Activated CD8-positive, alpha-beta memory T cell treated with anti-CD3 and anti-CD28 coated beads, Interleukin-2, amount 50 U/mL, for 1 hour (primary cell): ENCODE data around the gene MPRIP.
"Not testable (repeated sequence)": the region's sequence is repeated elsewhere in the genome, so short reads cannot be mapped to it uniquely, and the experiment has no call there.

Source experiments
- DNase-seq: peaks from one replicate; pipeline ENCODE4 v3.0.0-alpha.2; 2020; ENCODE audit errors: extremely low read depth

Gene MPRIP

DNA sequence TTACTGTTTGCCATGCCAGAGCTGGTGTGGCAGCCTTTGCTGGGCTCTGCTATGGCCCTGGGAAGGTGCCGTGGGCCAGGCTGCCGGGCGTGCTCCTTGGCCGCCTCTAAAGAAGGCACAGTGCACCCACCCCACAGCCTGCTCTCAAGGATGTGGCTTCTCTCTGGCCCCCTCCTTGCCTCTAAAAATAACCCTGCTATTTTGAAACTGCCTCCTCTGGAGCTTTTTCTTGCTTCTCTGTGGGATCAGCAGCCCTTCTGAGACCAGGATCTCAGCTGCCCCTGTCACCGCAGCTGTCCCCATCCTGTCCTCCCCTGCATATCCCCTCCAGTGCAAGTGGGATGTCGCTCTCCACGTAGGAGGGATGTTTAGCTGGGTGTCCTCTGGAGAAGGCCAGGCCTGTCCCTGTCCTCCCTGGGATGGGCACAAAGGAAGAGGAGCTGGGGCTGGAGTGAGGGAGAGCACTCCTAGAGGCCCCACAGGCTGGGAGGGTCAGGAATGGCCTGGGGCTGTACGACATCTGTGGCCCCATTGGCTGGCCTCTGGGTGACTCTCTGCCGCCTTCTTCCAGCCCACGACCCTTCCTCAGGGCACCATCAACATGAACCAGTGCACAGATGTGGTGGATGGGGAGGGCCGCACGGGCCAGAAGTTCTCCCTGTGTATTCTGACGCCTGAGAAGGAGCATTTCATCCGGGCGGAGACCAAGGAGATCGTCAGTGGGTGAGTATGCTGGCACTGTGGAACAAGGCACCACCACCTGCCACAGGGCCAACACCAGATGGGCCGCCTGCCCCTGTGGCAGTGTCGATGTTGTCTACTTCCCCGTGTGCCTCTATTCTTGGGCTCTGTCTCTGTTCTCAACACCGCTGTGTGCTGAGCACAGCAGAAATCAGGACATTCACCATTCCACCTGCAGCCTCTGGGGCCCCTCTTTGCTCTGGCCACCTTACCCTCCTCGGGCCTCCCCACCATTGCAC is 84.2 kb downstream of the MPRIP start:
- DNase-seq = no peak

DNA sequence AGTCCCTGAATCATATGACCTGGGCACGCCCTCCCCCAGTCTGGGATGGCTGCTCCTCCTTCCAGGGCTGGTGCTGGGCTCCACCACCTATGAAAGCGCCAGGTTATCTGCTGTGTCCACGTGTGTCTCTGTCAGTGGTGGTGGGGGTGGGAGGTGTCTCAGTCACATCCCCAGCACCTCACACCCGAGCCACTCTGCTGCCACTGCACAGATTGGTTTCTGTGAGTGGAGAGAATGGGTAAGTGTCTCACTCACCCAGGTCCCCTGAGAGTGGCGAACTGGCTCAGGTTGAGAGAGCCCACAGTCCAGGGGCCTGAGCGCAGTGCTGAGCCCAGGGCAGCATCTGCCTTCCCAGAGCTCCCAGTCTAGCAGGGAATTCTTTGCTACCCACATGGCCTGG is 84.9 kb downstream of the MPRIP start:
- no peak for DNase-seq

DNA sequence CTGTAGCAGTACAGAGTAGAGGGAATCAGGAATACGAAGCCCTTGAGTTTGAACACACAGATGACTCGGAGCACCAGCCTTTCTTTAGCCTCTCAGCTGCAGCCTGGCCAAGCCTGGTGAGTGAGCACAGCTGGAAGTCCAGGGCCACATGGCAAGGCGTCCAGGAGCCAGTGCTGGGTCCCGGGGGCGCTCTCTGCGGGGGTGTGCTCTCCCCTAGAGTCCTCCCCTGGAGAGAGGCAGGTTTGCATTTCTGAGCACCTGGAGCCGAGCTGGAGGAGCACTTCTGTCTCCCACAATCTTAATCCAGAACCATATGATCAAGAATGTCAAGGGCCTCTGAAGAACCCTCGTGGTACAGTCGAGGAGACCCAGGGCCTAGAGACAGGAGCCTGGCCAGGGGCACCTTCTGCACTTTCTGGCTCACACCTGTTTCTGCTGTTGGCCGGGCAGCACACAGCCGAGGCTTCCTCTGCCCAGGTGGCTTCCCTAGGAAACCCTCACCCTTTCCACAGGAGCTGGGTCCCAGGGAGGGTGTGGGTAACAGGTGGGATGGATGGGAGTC is 85.6 kb downstream of the MPRIP start:
- DNase-seq = no peak

DNA sequence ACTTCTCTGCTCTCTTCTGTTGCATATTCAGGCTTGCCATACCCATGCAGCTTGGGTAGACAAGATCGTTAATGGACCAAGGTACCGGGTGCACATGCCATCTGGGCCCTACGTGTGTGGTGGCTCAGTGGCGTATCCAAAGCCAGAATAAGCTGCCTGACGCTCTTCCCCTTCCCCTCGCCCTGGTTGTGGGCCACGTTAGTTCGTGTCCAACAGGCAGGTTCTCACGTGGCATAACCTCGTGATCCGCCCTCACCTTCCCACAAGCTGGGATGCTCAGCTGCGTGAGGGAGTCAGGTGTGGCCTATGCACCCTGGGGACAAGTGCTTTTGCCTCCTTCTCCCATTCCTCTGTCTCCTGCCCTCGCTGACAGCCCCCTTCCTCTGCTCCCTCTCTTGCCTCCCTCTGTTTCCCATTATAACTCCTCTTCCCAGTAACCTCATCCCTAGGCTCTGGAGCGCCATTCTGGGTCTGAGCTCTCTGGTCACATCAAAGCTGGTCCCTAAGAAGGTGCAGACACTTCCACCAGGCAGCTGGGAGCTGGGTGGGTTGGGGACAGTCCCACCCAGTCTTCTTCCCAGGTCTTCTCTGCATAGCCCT is 86.3 kb downstream of the MPRIP start:
- DNase-seq = no peak

DNA sequence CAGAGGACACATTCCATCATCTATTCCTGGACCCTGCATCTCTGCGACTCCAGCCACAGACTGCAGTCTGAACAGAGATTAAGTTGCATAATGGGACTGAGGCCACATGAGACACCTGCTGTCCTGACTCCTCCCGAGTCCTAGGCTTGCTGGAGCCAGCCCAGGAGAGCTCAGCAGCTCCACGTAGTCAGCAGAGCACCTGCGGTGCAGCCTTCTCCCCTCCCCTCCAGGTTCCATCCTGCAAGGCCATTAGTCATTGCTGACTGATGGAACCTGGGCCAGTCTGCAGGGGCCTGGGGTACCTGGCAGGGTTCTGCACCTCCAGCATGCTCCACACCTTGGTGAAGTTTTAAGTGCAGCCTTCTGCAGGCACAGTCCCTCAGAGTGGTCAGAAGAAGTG is 87.2 kb downstream of the MPRIP start:
- no peak for DNase-seq

DNA sequence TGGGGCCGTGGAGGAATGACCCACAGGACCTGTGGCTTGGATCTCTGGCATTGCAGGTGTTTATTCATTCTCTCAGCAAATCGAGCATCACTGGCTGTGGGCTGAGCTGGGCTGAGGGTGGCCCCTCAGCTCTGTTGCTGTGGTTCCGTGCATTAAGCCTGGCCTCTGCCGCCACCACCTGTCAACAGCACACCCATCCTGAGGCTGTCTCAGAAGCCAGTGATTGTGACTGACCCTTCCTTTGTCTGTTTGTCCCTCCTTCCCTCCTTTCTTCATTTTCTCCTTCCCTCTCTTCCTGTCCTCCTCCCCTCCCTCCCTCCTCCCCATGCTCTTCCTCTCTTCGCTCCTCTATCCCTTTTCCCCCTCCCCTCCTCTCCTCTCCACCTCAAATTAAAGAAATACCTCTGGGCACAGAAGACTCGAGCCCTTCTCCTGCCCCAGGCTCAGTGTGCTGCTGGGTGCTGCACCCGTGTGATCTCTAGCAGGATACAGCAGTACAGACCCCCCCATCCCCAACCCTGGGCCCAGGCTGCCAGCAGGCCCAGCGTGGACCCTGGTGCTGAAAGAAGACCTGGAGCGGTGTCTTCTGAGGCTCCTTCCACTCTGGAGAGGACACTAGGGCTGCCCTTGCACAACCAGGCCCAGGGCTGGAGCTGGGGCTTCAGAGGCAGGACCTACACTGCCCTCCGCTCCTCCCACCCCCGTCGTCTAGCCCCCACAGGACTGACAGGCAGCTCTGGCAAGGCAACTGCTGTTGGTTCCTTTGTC is 88.0 kb downstream of the MPRIP start:
- no peak for DNase-seq

DNA sequence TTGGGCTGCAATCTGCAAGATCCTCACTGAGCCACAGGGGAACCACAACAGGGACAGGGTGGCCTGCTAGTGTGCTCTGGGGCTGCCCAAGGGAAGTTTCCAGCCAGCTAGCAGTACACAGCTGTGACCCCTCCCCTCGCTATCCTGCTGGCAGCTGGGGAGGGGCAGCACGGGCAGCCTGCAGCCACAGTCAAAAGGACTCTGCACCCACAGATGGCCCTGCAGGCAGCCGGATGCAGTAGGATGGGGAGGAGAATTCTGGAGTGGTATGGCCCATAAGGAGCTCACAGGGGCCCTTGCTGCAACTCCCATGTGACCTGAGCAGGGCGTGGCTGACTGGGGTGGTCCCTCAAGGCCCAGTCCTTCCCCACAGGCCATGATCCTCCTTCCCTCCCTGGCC is 89.6 kb downstream of the MPRIP start:
- no peak for DNase-seq

DNA sequence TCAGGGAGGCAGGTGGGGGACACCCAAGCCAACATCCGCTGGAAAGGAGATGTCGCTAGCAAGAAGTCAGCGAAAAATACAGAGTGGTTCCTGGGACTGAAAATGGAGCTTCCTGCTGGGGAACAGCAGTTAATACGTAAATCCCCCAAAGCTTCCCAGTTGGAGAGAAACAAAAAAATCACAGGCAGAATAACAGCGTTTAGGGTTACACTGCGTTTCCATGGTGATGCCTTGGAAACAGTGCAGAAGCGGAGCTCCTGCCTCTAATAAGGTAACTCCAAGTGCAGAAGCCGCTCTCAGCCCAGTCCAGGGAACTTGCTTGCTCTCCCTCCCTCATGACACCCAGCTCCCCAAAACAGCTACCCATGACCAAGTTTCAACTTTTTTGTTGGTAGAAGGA is 90.5 kb downstream of the MPRIP start:
- no peak for DNase-seq

DNA sequence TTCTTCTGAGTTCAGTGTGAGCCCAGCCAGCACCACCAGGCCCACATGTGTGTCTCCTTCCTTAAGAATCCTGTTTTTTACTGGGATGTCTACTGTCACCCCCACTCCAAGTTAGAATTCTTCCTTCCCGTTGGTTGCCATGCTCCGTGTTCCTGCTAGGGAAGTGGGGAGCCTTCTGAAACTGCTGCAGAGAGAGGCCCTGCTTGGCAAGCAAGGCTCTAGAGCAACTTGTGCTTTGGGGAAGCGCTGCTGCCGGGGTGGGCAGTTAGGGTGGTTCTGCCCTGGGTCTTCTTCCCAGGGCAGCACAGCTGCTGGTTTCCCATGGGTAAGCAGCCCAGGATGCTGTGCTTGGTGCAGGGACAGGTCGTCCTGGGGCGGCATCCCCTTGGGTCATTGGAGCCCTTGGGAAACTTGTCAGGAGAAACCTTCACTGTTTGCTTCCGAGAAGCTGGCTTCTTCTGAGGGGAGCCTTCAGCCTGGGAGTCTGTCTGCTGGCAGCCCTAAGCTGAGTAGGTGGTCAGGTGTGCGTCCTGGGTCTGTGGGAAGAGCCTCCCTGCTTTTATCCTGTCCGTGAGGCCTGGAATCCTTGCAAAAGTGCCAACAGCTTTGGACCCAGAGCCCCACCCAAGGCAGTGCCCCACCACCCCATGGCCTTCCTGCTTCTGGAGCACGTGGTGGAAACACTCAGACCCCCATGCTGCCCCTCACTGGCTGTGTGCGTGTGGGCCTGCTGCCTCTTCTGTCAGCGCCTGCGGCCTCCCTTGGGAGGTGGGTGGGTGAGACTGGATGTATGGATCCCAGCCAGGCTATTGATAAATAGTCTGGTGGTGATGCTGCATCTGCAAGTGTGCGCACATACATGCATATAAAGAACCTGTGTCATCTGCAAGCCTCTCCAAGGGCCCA is 92.0 kb downstream of the MPRIP start:
- DNase-seq = no peak

DNA sequence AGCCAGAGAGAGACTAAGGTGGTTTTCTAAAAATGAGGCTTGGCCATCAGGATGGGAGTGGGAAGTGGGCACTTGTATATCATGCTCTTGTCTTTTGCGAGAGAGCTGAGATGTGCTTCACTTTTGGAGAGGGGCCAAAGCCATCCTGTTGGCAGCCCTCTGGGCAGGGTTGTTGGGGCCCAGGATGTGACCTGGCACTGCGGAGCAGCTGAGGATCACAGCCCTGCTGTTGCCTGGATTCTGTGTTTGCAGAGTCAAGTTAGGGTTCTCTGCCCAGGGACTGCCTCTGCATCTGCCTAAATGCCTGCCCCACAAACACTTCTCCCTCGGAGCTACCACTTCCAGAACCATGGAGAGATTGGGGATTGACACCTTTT is 92.7 kb downstream of the MPRIP start:
- no peak for DNase-seq

DNA sequence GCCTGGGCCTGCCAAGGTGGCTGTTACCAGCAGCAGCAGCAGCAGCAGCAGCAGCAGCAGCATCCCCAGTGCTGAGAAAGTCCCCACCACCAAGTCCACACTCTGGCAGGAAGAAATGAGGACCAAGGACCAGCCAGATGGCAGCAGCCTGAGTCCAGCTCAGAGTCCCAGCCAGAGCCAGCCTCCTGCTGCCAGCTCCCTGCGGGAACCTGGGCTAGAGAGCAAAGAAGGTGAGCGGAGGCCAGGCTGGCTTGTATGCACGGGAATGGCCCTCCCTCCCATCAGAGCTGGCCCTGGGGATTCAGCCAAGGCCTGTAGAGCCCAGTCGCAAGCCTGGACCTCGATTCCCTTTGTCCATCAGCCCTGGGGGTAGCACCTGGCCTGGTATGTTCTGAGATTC is 94.0 kb downstream of the MPRIP start:
- DNase-seq = not testable (repeated sequence)

DNA sequence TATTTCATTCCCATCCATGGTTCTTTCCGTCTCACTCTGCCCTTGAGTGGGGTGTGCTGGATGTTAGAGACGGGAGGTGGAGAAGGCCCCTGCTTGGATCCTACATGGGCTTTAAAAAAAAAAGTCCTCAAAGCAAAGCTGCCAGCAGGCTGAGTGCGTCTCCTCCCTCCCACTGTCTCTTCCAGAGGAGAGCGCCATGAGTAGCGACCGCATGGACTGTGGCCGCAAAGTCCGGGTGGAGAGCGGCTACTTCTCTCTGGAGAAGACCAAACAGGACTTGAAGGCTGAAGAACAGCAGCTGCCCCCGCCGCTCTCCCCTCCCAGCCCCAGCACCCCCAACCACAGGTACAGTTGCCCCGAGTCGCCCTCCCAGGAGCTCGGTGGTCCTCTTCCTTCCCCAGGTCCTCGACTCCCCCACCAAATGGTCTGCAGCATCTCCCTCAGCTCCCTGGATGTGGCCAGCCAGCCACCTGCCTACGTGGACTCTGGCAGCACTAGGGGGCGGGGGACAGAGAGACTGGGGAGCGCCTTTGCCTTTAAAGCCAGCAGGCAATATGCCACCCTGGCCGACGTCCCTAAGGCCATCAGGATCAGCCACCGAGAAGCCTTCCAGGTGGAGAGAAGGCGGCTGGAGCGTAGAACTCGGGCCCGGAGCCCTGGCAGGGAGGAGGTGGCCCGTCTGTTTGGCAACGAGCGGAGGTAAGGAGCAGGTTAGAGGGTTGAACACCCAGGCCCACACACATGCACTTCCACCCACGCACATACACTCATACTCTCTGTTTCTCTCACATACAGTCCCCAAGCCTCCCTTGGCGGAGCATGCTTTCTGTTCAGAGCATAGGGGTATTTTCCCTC is 95.7 kb downstream of the MPRIP start:
- no peak for DNase-seq

DNA sequence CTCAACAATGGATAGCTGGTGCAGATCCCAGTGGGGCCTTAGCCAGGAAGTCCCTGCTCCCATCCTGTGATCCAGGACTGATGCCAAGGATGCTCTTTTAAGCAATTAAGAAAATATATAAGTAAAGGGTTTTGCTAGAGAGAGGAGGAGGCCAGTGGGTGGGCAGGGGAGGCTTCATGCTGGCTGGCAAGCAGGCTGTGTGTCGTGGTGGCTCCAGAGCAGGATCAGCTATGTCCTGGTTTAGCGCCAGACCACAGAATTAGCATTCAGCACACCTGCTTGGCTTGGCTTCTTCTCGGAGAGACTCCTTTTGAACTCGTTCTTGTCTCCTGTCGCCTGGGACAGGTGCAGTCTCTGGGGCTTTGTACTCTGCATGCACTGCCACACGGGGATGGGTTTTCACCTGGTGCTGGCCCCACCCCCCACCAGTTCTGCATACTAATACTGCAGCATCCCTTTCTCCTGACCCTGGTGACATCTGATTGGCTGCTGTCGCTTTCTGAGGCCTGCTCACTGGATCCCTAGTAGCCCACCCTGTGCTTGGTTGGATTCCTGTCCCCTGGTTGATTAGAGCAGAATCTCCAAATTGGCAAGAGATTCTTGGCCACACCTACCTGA is 97.8 kb downstream of the MPRIP start:
- DNase-seq = no peak

DNA sequence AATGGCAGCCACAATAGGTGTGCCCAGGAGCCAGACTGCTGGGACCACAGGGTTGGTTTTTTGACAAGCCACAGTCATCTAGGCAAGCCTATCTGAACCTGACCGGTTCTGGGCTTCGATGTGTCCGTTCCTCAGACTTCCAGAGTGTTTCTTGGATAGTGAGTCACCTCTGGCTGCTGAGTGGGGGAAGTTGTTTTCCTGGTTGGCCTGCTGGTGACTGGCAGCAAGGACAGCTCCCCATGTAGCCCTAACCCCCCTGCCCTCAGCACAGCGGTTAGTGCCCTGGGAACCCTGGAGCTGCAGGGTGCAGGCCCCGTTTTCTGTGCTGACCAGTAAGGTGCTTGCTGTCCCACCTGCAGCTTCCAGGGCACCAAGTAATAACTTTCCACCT is 98.3 kb downstream of the MPRIP start:
- DNase-seq = no peak

DNA sequence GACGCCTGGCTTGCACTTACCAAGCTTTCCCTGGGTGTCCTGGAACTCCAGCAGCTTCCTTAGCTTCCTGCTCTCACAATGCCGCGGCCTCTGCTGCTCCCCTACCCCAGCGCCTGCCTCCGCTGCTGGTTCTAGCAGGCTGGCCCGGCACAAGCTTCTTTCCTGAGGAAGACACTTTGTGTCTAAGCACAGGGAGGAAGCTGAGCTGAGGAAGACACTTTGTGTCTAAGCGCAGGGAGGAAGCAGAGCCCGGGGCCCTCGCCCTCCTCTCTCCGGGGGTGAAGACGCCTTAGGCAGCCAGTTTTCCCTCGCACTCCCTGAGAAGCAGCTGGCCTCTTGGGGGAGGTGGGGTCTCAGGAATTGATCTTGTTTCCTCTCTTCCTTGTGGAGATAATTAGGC is 99.0 kb downstream of the MPRIP start:
- DNase-seq = no peak

DNA sequence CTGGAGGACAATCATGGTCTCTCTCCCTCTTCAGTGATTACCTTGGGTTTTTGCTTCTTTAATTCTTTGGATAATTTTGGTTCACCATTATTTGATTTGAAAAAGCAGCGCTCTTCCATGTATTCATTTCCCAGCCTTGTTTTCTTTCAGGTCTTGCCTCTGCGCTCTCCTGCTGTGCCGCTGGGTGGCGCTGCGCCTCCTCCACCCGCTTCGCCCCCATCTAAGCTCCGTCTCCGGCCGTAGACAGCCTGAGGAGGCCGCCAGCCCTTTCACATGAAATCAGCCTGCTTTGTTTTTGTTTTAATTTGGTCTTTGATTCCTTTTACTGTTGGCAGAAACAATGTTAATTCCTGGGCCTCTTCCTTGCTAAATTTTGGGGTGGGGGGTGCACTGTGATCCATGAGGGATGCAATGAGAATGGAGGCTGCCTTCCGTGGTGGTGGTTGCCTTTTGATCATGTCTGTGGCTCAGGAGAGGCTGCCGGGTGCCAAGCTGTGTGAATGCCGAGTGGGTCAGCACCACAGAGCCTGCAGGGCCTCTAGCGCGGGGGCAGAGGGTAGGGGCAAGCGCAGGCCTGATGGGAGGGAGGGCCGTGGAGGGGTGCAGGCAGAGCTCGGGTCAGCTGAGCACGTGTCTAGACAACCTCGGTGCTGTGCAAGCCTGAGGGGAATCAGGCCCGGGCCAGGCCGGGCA is 99.7 kb downstream of the MPRIP start:
- no peak for DNase-seq

DNA sequence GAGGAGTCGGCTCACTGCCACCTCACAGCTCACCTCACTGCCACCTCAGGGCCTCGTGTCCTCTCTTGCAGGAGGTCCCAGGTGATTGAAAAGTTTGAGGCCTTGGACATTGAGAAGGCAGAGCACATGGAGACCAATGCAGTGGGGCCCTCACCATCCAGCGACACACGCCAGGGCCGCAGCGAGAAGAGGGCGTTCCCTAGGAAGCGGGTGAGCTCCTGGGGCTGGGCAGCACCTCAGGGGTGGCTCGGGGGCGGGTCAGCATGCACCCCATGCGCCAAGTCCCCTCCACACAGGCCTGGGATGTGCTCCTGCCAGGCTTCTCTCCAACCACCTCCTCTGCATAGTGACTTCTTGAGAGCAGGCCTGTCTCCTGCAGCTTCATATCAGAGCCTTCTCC is 100.3 kb downstream of the MPRIP start:
- DNase-seq = no peak

DNA sequence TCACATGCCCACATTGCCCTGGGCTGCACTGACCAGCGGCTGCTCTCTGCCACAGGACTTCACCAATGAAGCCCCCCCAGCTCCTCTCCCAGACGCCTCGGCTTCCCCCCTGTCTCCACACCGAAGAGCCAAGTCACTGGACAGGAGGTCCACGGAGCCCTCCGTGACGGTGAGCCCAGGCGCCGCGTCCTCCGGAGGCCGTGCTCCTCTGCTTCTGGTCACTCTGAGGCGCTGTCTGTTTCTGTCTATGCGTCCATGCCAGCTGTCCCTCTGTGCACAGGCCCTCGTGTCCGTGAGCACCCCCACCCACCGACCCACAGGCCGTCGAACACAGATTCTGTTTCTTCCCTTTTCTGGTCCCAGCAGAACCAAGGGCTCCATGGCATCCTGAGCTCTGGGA is 101.2 kb downstream of the MPRIP start:
- no peak for DNase-seq

DNA sequence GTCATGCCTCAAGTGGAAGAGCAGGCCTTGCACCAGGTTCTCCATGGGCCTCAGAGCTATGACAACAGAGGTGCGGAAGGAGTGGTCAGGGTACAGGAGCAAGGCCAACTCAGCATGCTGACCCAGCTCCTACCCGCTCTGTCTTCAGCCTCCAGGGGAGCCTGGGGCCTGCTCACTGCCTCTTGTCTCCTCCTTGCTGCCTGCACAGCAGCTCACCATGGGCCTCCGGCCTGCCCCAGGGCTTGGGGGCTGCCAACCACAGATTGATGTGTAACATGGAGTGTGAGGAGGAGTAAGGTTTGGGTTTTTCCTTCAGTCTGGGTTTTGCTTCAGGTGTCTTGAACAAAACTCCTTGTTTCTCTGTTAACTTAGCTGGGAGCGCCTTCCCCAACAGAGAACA is 101.8 kb downstream of the MPRIP start:
- DNase-seq = no peak
